Keratinocyte (primary cell): Measurements from ENCODE around the gene ERC2. TPM values are rescaled to one million over a fixed set of nuclear protein-coding genes. Genes with fewer than 3 reads are reported as not detected.

Source experiments
- DNase-seq: peaks from one replicate; pipeline ENCODE4 v3.0.0-alpha.2; 2011; ENCODE audit warnings: low read depth, missing footprints, low spot score
- FAIRE-seq: peaks from 2 replicates; lab custom pipeline; 2011; peaks lifted over from hg19 to GRCh38; lab: Jason Lieb, UNC
- H2AFZ ChIP-seq: 2 replicates; pipeline ENCODE4 v1.6.0; 2012; ENCODE audit warnings: low read length, control low read depth, inconsistent platforms; ENCODE audit not compliant: control insufficient read depth
- H3K27ac ChIP-seq: 2 replicates; pipeline ENCODE4 v1.5.1; 2011; ENCODE audit warnings: low read length; ENCODE audit not compliant: control insufficient read depth, insufficient read depth
- H3K27me3 ChIP-seq: 3 replicates; pipeline ENCODE4 v1.6.0; 2011; ENCODE audit warnings: low read length; ENCODE audit not compliant: control insufficient read depth, insufficient read depth; ENCODE audit errors: extremely low read depth
- H3K36me3 ChIP-seq, 2 experiments: 2 replicates in 1 of 2; 3 replicates in 1 of 2; pipeline ENCODE4 v1.5.1; 2011; ENCODE audit warnings: low read length in 2 of 2, mild to moderate bottlenecking in 1 of 2; ENCODE audit not compliant: control insufficient read depth in 2 of 2, insufficient read depth in 2 of 2; ENCODE audit errors: extremely low read depth in 1 of 2
- H3K4me1 ChIP-seq: 3 replicates; pipeline ENCODE4 v1.5.1; 2011; ENCODE audit warnings: low read length; ENCODE audit not compliant: control insufficient read depth, insufficient read depth; ENCODE audit errors: extremely low read depth
- H3K4me2 ChIP-seq: 3 replicates; pipeline ENCODE4 v1.6.0; 2011; ENCODE audit warnings: low read depth, low read length; ENCODE audit not compliant: control insufficient read depth, insufficient read depth; ENCODE audit errors: extremely low read depth
- H3K4me3 ChIP-seq, 3 experiments: fragments of 200-600 bp in 1 of 3; sonication (generic) in 1 of 3; 2 replicates in 2 of 3; 3 replicates in 1 of 3; pipeline ENCODE4 v1.5.1; 2011 to 2016; ENCODE audit warnings: low read length in 3 of 3, mild to moderate bottlenecking in 3 of 3, control low read depth in 2 of 3, inconsistent platforms in 1 of 3, low read depth in 1 of 3, mixed read lengths in 1 of 3, mixed run types in 1 of 3, moderate library complexity in 1 of 3; ENCODE audit not compliant: control insufficient read depth in 2 of 3, insufficient read depth in 2 of 3; ENCODE audit errors: extremely low read depth in 1 of 3
- H3K79me2 ChIP-seq: 2 replicates; pipeline ENCODE4 v1.6.0; 2012; ENCODE audit warnings: low read length; ENCODE audit not compliant: control insufficient read depth, insufficient read depth
- H3K9ac ChIP-seq: 3 replicates; pipeline ENCODE4 v1.6.0; 2011; ENCODE audit warnings: low read length; ENCODE audit not compliant: control insufficient read depth, insufficient read depth; ENCODE audit errors: extremely low read depth
- H3K9me1 ChIP-seq: 3 replicates; pipeline ENCODE4 v1.6.0; 2011; ENCODE audit warnings: low read length; ENCODE audit not compliant: control insufficient read depth, insufficient read depth; ENCODE audit errors: extremely low read depth
- H3K9me3 ChIP-seq: 2 replicates; pipeline ENCODE4 v1.5.1; 2012; ENCODE audit warnings: low read depth, low read length; ENCODE audit not compliant: control insufficient read depth
- H4K20me1 ChIP-seq: 3 replicates; pipeline ENCODE4 v1.6.0; 2011; ENCODE audit warnings: low read length; ENCODE audit not compliant: control insufficient read depth, insufficient read depth; ENCODE audit errors: extremely low read depth
- EZH2 ChIP-seq: IDR thresholded peaks from one replicate; pipeline ENCODE4 v1.6.1; 2012; ENCODE audit warnings: inconsistent platforms, mild to moderate bottlenecking, low read length, moderate library complexity
- dilution Hi-C: fragments of 300-500 bp; cut with MboI; formaldehyde crosslinking; loops from one replicate; pipeline ENCODE4 v1.7.0; 2020; ENCODE audit warnings: low sequenced_read_pairs; ENCODE audit not compliant: extremely low pct_ligation_motif_present
- polyA plus RNA-seq, 5 experiments: library from polyadenylated mRNA; depleted of rRNA in 3 of 5; stranded (reverse) in 3 of 5; stranded (forward) in 1 of 5; unstranded in 1 of 5; fragments of >200 nt; gene quantifications; 1 replicate in 1 of 5; 2 replicates in 3 of 5; 3 replicates in 1 of 5; pipeline versions ENCODE4 v1.2.1 to v1.2.3, GENCODE V29; 2011 to 2012; ENCODE audit warnings: missing spikeins in 2 of 5, low read depth in 1 of 5, low replicate concordance in 1 of 5
- TF ChIP-seq, protein P1 (sequence below), 3 experiments: IDR thresholded peaks in 1 of 3; conservative IDR thresholded peaks in 1 of 3; optimal IDR thresholded peaks in 1 of 3; 2 replicates in 2 of 3; 3 replicates in 1 of 3; pipeline versions ENCODE3 to v1.5.1; 2011; ENCODE audit warnings: low read length in 3 of 3, mild to moderate bottlenecking in 3 of 3, moderate library complexity in 2 of 3, control low read depth in 1 of 3, inconsistent platforms in 1 of 3; ENCODE audit not compliant: insufficient read depth in 2 of 3; ENCODE audit errors: extremely low read depth in 1 of 3

Gene ERC2
- polyA plus RNA-seq, 1 donor (not counting 4 experiments of a cell fraction or from before 2014, with no cell fraction given) = 0.08 TPM

DNA sequence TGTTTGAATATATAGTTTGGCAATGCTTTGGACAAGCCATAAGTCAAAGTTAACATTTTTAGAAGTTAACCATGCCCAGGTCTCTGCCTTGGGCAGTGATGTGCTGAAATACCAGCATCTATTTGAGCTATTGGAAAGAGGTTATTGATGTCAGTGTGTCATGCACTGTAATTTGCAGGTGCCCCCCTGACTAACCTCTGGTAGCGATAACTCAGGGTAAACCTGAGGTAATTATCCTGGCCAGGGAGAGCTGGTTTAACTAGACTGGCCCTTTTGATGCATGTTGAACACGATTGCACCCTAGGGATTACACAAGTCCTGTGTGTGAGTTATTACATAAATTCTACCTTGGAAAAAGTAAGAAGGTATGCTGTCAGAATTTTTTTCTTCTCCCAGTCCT lies 525.4 kb downstream of the ERC2 start:
- Histone ChIP-seq H3K36me3 (no peaks in the 10 kb centered on the region), H3K9ac (no peak overlapping the region), H3K9me3 (no peaks in the 10 kb centered on the region), H3K27ac (no peak overlapping the region), H3K4me2 (no peak overlapping the region), H2AFZ (no peak overlapping the region), H3K9me1 (no peaks in the 10 kb centered on the region), H3K79me2 (no peaks in the 10 kb centered on the region), H3K27me3 (no peaks in the 10 kb centered on the region), H3K4me1 (no peaks in the 10 kb centered on the region), H4K20me1 (no peaks in the 10 kb centered on the region), H3K4me3 (no peak overlapping the region)
- FAIRE-seq (no peak), DNase-seq (no peak)
- TF ChIP-seq EZH2 = no peak
- TF ChIP-seq, protein P1, sequence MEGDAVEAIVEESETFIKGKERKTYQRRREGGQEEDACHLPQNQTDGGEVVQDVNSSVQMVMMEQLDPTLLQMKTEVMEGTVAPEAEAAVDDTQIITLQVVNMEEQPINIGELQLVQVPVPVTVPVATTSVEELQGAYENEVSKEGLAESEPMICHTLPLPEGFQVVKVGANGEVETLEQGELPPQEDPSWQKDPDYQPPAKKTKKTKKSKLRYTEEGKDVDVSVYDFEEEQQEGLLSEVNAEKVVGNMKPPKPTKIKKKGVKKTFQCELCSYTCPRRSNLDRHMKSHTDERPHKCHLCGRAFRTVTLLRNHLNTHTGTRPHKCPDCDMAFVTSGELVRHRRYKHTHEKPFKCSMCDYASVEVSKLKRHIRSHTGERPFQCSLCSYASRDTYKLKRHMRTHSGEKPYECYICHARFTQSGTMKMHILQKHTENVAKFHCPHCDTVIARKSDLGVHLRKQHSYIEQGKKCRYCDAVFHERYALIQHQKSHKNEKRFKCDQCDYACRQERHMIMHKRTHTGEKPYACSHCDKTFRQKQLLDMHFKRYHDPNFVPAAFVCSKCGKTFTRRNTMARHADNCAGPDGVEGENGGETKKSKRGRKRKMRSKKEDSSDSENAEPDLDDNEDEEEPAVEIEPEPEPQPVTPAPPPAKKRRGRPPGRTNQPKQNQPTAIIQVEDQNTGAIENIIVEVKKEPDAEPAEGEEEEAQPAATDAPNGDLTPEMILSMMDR (optimal IDR thresholded peaks at IDR 0.05 in 1 of 3, IDR thresholded peaks at IDR 0.05 in 1 of 3, conservative IDR thresholded peaks at IDR 0.05 in 1 of 3; ENCODE audit: extremely low read depth in 1 of 3, insufficient read depth in 2 of 3, low read length in 3 of 3) = no peak
- dilution Hi-C loops = no loop called here

DNA sequence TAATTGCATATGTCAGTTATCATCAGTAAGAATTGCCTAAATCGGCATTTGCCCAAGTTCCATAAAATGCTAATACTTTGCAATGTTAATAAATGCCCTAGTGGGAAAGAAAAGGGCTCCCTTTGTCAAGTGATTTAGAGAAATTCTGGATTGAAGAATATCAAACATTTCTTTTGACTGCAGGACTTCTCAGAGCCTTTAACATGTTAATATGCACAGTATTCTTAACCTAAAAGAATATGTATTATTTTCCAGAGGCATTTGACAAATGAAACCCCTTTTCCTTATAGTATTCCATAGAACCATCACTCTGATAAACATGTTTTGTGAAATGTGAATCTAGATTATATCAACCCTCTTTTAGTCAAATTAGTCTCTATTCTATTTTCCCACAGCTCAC lies 529.0 kb downstream of the ERC2 start:
- Histone ChIP-seq H3K4me3 (no peak overlapping the region), H3K36me3 (no peaks in the 10 kb centered on the region), H3K4me1 (no peaks in the 10 kb centered on the region), H3K4me2 (no peak overlapping the region), H3K27me3 (no peaks in the 10 kb centered on the region), H3K9me1 (no peaks in the 10 kb centered on the region), H4K20me1 (no peaks in the 10 kb centered on the region), H3K9me3 (no peaks in the 10 kb centered on the region), H3K27ac (no peak overlapping the region), H2AFZ (no peak overlapping the region), H3K9ac (no peak overlapping the region), H3K79me2 (no peaks in the 10 kb centered on the region)
- DNase-seq = no peak
- TF ChIP-seq, protein P1 (optimal IDR thresholded peaks at IDR 0.05 in 1 of 3, IDR thresholded peaks at IDR 0.05 in 1 of 3, conservative IDR thresholded peaks at IDR 0.05 in 1 of 3; ENCODE audit: extremely low read depth in 1 of 3, insufficient read depth in 2 of 3, low read length in 3 of 3) = no peak
- TF ChIP-seq EZH2 = no peak
- dilution Hi-C loops = no loop called here
- FAIRE-seq = no peak
